GM12872 (cell line): Measurements from ENCODE around the gene AMOTL1.

Source experiments
- TF ChIP-seq, protein P1 (sequence below): IDR thresholded peaks from 3 replicates; pipeline ENCODE4 v1.5.1; 2011; ENCODE audit warnings: low read depth, mild to moderate bottlenecking, low read length, moderate library complexity; ENCODE audit not compliant: insufficient read depth

The AMOTL1 gene

DNA sequence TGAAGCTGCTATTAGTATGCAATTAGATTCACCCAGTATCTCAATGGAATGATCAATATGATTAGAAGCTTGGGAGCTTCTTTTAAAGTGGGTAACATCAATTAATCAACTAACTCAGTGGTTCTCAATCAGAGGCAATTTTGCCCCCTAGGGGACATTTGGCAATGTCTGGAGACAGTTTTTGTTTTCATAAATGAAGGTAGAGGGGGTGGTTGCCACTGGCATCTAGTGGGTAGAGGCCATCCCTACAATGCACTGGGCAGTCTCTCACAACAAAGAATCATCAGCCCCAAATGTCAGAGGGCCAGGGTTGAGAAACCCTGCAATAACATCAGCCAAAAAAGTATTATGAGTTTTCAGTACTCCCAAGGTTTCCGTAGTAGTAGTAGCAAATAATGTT is 5.9 kb upstream of the AMOTL1 start:
- TF ChIP-seq, protein P1, sequence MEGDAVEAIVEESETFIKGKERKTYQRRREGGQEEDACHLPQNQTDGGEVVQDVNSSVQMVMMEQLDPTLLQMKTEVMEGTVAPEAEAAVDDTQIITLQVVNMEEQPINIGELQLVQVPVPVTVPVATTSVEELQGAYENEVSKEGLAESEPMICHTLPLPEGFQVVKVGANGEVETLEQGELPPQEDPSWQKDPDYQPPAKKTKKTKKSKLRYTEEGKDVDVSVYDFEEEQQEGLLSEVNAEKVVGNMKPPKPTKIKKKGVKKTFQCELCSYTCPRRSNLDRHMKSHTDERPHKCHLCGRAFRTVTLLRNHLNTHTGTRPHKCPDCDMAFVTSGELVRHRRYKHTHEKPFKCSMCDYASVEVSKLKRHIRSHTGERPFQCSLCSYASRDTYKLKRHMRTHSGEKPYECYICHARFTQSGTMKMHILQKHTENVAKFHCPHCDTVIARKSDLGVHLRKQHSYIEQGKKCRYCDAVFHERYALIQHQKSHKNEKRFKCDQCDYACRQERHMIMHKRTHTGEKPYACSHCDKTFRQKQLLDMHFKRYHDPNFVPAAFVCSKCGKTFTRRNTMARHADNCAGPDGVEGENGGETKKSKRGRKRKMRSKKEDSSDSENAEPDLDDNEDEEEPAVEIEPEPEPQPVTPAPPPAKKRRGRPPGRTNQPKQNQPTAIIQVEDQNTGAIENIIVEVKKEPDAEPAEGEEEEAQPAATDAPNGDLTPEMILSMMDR = peak; percentile 50; the same call in 2 of the 3 replicates

DNA sequence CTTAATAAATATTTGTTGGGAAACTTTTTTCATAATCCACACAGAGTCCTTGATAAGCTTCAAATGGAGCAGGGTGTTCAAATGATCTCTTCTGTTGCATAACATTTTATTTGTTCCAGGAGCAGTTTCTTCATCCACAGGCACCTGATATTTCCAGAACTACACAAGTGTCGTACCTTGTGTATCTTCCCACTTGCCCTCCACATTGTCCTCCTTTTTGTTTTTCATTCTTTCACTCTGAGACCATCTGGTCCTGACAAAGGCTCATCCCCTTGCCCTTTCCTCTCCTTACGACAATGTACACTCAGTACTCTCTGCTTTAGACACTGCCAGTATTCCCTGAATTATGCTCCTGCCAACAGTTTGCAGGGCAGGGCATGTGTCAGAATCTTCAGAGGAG is 5.2 kb upstream of the AMOTL1 start:
- TF ChIP-seq, protein P1 = no peak

DNA sequence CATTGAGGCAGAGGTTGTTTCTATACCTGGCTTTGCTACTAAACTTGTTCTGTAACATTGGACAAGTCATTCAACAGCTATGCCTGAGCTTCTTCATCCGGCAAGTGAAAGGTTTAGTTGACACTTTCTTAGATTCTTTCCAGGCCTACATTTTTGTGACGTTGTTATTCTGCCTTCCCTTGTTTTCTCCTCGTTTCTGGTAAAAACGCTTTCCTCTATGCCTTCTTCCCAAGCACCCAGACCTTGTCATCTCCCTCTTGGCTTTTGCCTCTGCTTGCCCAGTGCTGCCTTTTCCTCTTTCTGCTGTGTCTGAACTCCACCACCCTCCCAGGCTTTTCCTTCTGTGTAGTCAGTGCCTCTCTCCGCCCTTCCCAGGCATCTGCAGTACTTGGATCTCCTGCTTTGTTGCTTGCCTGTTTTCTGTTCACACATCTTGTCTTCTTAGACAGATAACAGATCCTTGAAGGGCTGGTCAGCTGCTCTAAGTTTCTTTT is 1.4 kb upstream of the AMOTL1 start:
- TF ChIP-seq, protein P1 = no peak

DNA sequence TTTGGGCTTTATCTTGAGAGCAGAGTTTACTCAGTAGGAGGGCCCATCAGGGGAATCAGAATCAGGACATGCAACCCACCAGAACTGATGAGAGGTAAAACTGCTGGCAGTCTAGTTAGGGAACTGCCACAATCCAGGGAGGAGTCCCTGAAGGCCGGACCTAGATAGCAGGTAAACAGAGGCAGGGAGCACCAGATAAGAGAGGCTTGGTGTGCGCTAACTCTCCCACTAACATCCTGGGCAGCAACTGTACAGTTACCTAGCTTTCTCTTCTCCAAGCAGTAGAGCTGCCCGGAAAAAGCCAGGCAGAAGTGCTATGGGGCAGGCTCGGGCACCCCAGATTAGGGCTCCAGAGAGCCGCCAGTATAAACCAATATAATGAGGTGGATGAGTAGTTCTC is 865 bp upstream of the AMOTL1 start:
- TF ChIP-seq, protein P1 = no peak

DNA sequence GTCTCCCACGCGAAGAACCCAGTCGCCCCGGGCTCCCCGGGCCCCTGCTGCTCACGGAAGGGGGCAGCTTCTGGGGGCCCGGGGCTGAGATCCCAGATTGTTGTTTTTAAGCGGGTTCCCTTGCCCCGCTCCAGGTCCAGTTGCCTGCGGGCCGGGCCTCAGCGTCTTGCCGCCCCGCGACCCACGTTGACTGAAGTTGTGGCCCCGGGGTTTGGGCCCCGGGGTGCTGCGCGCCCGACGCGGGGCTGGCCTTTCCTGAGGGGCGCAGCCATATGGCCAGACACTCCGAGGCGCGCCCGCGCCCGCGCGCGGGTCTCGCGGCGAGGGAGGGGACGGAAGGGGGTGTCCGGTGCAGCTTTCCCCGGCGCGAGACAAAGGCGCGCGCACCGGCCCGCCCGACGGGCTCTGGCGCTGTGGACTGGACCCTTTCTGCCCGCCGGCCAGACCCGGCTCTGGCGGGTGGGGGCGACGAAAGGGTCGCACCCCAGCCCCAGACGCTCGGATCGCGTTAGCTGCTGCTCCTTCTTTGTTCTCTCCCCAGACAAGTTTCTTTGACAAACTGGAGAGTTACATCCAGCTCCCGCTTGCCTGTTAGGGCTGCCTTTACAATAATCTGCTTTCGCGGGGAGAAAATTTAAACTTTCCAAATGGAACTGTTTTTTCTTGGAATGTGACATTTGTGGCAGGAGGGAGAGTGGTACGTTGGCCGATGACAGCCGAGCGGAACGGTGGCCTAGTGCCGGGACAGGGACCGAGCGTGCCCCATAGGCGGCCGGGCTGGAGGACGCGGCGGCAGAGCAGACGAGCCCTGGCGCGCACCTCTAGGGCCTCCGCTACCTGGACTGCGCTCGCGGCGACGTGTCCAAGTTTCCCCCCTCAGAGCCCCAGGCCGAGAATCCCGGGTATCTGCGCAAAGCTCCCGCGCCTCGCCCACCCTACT is 716 bp downstream of the AMOTL1 start:
- TF ChIP-seq, protein P1 = no peak

DNA sequence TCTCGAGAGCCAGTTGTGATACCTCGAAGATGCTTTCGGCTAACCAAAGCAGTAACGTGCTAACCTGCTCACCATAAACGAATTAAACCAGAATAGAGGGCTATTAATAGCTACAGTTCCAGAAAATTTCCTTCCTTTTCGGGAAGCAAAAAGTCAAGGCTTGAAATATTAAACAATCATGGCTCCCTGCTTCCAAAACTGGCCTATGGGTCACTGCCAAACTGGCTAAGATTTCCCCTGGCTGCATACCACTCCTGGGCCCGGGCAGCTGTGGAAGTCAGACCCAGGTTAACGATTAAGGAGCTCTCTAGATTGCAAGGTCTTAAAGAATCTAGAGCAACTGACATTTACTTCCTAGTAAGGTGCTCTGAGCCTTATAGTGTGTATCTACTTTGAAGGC is 1.7 kb downstream of the AMOTL1 start:
- TF ChIP-seq, protein P1 = no peak

DNA sequence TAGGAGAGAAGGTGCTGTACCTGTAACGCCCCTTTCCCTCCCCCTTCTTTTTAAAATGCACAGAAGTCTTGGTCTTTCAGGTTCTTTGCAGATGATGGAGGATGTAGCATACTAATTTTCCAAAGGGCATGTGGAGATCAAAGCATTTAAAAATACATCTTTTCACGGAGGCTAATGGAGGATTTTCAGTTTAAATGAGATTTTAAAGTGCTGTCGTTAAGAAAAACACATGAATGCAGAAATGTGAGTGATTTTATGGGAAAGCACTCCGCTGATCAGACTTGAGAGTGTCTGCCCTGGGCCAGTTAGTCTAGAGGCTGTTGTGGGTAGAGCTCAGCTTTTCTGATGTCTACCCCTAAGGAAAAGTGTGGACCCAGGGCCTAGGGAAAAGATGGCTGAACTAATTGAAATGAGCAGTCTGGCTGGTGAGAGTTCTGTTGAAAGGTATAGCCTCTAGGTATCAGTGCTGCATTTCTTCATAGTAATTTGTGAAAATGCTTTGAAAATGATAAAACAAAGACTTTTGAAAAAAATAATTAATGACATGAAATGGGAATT is 2.5 kb downstream of the AMOTL1 start:
- TF ChIP-seq, protein P1 = no peak
